Mammary epithelial cell (primary cell): ENCODE measurements around the gene USP11.

ENCODE experiments used
- CTCF ChIP-seq, 2 donors: IDR thresholded peaks in 1 of 2; conservative IDR thresholded peaks in 1 of 2; 2 replicates each; pipeline ENCODE4 v1.5.1; 2011 to 2012; ENCODE audit warnings: inconsistent platforms in 2 of 2, low read length in 2 of 2, mild to moderate bottlenecking in 2 of 2, control low read depth in 1 of 2, low read depth in 1 of 2; ENCODE audit not compliant: insufficient read depth in 1 of 2; ENCODE audit errors: extremely low read depth in 1 of 2
- EZH2 ChIP-seq: IDR thresholded peaks from 2 replicates; pipeline ENCODE4 v1.6.1; 2012; ENCODE audit warnings: low read length, inconsistent platforms, borderline replicate concordance

- TF ChIP-seq CTCF (conservative IDR thresholded peaks at IDR 0.05 in 1 of 2, IDR thresholded peaks at IDR 0.05 in 1 of 2; ENCODE audit: extremely low read depth in 1 of 2, insufficient read depth in 1 of 2, low read depth in 1 of 2, low read length in 2 of 2): no peak
- TF ChIP-seq EZH2: no peak
Measured at GRCh38 chrX:47231167-47231566, 1.6 kb upstream of the USP11 start.
